AG04450 (cell line): Measurements from ENCODE around the gene ROM1. TPM values are rescaled to one million over a fixed set of nuclear protein-coding genes. Genes with fewer than 3 reads are reported as not detected.

Experiments used
- CTCF ChIA-PET: fragments of 300-600, 350-600 bp; formaldehyde crosslinking; extraction: SDS; loops from one replicate; lab custom pipeline; 2022; ENCODE audit warnings: antibody characterized with exemption, inconsistent platforms; lab: Charles Lee
- POLR2A ChIA-PET: fragments of 350-600 bp; formaldehyde crosslinking; extraction: SDS; loops from one replicate; lab custom pipeline; 2021; ENCODE audit warnings: antibody characterized with exemption, inconsistent platforms; lab: Yijun Ruan, JAX
- DNase-seq: peaks from one replicate; pipeline ENCODE4 v3.0.0-alpha.2; 2011; ENCODE audit warnings: low read depth, low spot score
- H3K27ac ChIP-seq: one replicate; pipeline ENCODE4 v1.5.1; 2012; ENCODE audit warnings: low read depth, low read length, control low read depth
- H3K27me3 ChIP-seq: one replicate; pipeline ENCODE4 v1.6.0; 2012; ENCODE audit warnings: low read length; ENCODE audit not compliant: control insufficient read depth, insufficient read depth
- H3K4me3 ChIP-seq: 2 replicates; pipeline ENCODE4 v1.5.1; 2011; ENCODE audit warnings: mild to moderate bottlenecking, low read depth, low read length, control low read depth
- H3K9me3 ChIP-seq: 2 replicates; pipeline ENCODE4 v1.5.1; 2012; ENCODE audit warnings: low read length; ENCODE audit not compliant: control insufficient read depth, insufficient read depth
- CTCF ChIP-seq: IDR thresholded peaks from 2 replicates; pipeline ENCODE4 v1.5.1; 2011; ENCODE audit warnings: low read depth, low read length, control low read depth, inconsistent platforms
- polyA plus RNA-seq: library from polyadenylated mRNA; depleted of rRNA; stranded (reverse); fragments of >200 nt; gene quantifications from 2 replicates; pipeline ENCODE4 v1.2.3, GENCODE V29; 2011

The ROM1 gene
- polyA plus RNA-seq, 1 experiment = 1.4 TPM

- ChIA-PET CTCF (interaction anchor here (0.6 to 2.1 kb wide), 7 partner anchors 9 to 477 kb away, joined by 3 to 10 read pairs (median 3); partner anchors contain the start of genes EEF1G and TUT1), POLR2A (interaction anchor here (0.6 to 1.9 kb wide), 7 partner anchors 8 to 74 kb away, joined by 3 to 38 read pairs (median 13); partner anchors contain the start of genes B3GAT3, C11orf98, CSKMT and EEF1G)
- DNase-seq = no peak
These were observed 12.5 kb upstream of the ROM1 start for GRCh38 chr11:62600367-62601121.

GRCh38 chr11:62601122-62601371 is 12.0 kb upstream of the ROM1 start:
- Histone ChIP-seq H3K27me3 (no peaks in the 10 kb centered on the region), H3K4me3 (peak overlapping the region; percentile 80), H3K9me3 (peaks cover 2% of the 10 kb centered on the region; the same call in 1 of the 2 replicates), H3K27ac (peak overlapping the region; percentile 78)
- TF ChIP-seq CTCF = no peak
- no peak for DNase-seq
- ChIA-PET CTCF (interaction anchor here (0.6 to 2.1 kb wide), 7 partner anchors 9 to 478 kb away, joined by 3 to 10 read pairs (median 3); partner anchors contain the start of genes EEF1G and TUT1), POLR2A (interaction anchor here (0.6 to 1.9 kb wide), 12 partner anchors 9 to 255 kb away, joined by 3 to 38 read pairs (median 6); partner anchors contain the start of genes B3GAT3, C11orf98, CSKMT and EEF1G)

More at GRCh38 chr11:62600367-62601121, 12.5 kb upstream of the ROM1 start:
- Histone ChIP-seq H3K4me3 (peak overlapping the region; percentile 80), H3K27ac (peak overlapping the region; percentile 78), H3K9me3 (peaks cover 2% of the 10 kb centered on the region; the same call in 1 of the 2 replicates), H3K27me3 (no peaks in the 10 kb centered on the region)
- TF ChIP-seq CTCF = no peak

- Histone ChIP-seq H3K27ac (peak within 1 kb of the TSS; percentile 78), H3K27me3 (no peaks in the 10 kb centered on the region), H3K4me3 (peak within 1 kb of the TSS; percentile 80), H3K9me3 (peaks cover 2% of the 10 kb centered on the region; the same call in 1 of the 2 replicates)
- ChIA-PET CTCF (interaction anchor here (0.7 to 2.1 kb wide), 6 partner anchors 10 to 478 kb away, joined by 3 to 10 read pairs (median 3); partner anchors contain the start of gene EEF1G), POLR2A (interaction anchor here (0.5 to 1.9 kb wide), 16 partner anchors 9 to 280 kb away, joined by 3 to 38 read pairs (median 5); partner anchors contain the start of genes B3GAT3, C11orf98, CSKMT and EEF1G)
- DNase-seq = peak; percentile 96
- TF ChIP-seq CTCF = no peak
These were observed 11.5 kb upstream of the ROM1 start, which contains the start of gene MTA2 for GRCh38 chr11:62601372-62602140. Gene MTA2, minus strand, starts transcription at chr11:62601865. Its CDS starts 415 bp downstream, at chr11:62601450.

- H3K9me3 ChIP-seq = peaks cover 2% of the 10 kb centered on the region; the same call in 1 of the 2 replicates
- CTCF ChIA-PET = interaction anchor here (0.7 to 2.1 kb wide), 3 partner anchors 9 to 207 kb away, joined by 3 to 10 read pairs (median 5); partner anchors contain the start of gene EEF1G
These were observed 10.7 kb upstream of the ROM1 start for GRCh38 chr11:62602141-62603071.

More at GRCh38 chr11:62602141-62603071, 10.7 kb upstream of the ROM1 start:
- no peak for DNase-seq
- Histone ChIP-seq H3K27me3 (no peaks in the 10 kb centered on the region), H3K4me3 (peak overlapping the region; percentile 80), H3K27ac (peak overlapping the region; percentile 78)
- POLR2A ChIA-PET = interaction anchor here (0.5 to 1.9 kb wide), 14 partner anchors 9 to 239 kb away, joined by 3 to 38 read pairs (median 5); partner anchors contain the start of genes B3GAT3, C11orf98, CSKMT and EEF1G
- no peak for TF ChIP-seq CTCF
